ENCODE data around the gene CMTM8.

Gene CMTM8

GRCh38 chr3:32325927-32326326 lies 87.4 kb downstream of the CMTM8 start:
- no peak for TF ChIP-seq CTCF (conservative IDR thresholded peaks at IDR 0.05; ENCODE audit: low read depth, low read length)
- H3K36me3 ChIP-seq (ENCODE audit: insufficient read depth), result no peaks in the 10 kb centered on the region
- H3K4me3 ChIP-seq (IDR thresholded peaks at IDR 0.05; ENCODE audit: insufficient read depth, low read depth, low read length), result no peak overlapping the region
- H3K79me2 ChIP-seq (ENCODE audit: insufficient read depth, low read depth), result no peaks in the 10 kb centered on the region
- H3K9ac ChIP-seq, result no peak overlapping the region
- no peak overlapping the region for H3K4me2 ChIP-seq
- no peaks in the 10 kb centered on the region for H3K4me1 ChIP-seq (ENCODE audit: low read depth, poor library complexity, severe bottlenecking)
- no peak overlapping the region for H3K27ac ChIP-seq
- no peaks in the 10 kb centered on the region for H3K27me3 ChIP-seq (ENCODE audit: insufficient read depth, low read depth)
- H2AFZ ChIP-seq (ENCODE audit: low read depth), result no peak overlapping the region
- no peaks in the 10 kb centered on the region for H4K20me1 ChIP-seq (ENCODE audit: insufficient read depth)

- Histone ChIP-seq H3K27ac (no peak overlapping the region), H3K36me3 (ENCODE audit: insufficient read depth) (no peaks in the 10 kb centered on the region), H3K4me2 (no peak overlapping the region), H4K20me1 (ENCODE audit: insufficient read depth) (no peaks in the 10 kb centered on the region), H2AFZ (ENCODE audit: low read depth) (no peak overlapping the region), H3K27me3 (ENCODE audit: insufficient read depth, low read depth) (no peaks in the 10 kb centered on the region), H3K4me3 (IDR thresholded peaks at IDR 0.05; ENCODE audit: insufficient read depth, low read depth, low read length) (no peak overlapping the region), H3K4me1 (ENCODE audit: low read depth, poor library complexity, severe bottlenecking) (no peaks in the 10 kb centered on the region), H3K9ac (no peak overlapping the region), H3K79me2 (ENCODE audit: insufficient read depth, low read depth) (no peaks in the 10 kb centered on the region)
- no peak for TF ChIP-seq CTCF (conservative IDR thresholded peaks at IDR 0.05; ENCODE audit: low read depth, low read length)
These were observed 88.3 kb downstream of the CMTM8 start for GRCh38 chr3:32326795-32327194.

DNA sequence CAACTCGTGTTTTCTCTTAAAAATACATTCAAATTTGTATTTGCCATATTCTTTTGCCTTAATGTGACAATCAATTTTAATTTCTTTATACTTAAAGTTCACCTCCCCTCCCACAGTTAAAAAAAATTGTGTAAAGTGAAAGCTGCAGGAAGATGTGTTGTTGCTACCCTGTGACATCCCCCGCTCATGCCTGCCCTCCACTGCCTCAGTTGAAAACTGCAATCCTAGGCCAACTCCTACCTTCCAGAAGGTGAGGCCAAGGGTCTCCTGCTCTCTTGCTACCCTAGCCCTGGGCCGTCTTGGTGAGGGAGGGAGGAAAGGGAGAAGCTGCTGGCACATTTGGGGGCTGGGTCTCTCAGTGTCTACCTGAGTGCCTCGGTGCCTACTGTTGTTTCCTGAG lies 96.2 kb downstream of the CMTM8 start:
- Histone ChIP-seq H3K4me2 (no peak overlapping the region), H3K36me3 (ENCODE audit: insufficient read depth) (no peaks in the 10 kb centered on the region), H3K4me1 (ENCODE audit: low read depth, poor library complexity, severe bottlenecking) (no peaks in the 10 kb centered on the region), H3K4me3 (IDR thresholded peaks at IDR 0.05; ENCODE audit: insufficient read depth, low read depth, low read length) (no peak overlapping the region), H3K27me3 (ENCODE audit: insufficient read depth, low read depth) (no peaks in the 10 kb centered on the region), H3K9ac (no peak overlapping the region), H4K20me1 (ENCODE audit: insufficient read depth) (no peaks in the 10 kb centered on the region), H2AFZ (ENCODE audit: low read depth) (no peak overlapping the region), H3K27ac (no peak overlapping the region), H3K79me2 (ENCODE audit: insufficient read depth, low read depth) (no peaks in the 10 kb centered on the region)
- TF ChIP-seq CTCF (conservative IDR thresholded peaks at IDR 0.05; ENCODE audit: low read depth, low read length), result no peak

GRCh38 chr3:32335365-32336112 lies 97.1 kb downstream of the CMTM8 start:
- TF ChIP-seq CTCF (conservative IDR thresholded peaks at IDR 0.05; ENCODE audit: low read depth, low read length), result no peak
- H2AFZ ChIP-seq (ENCODE audit: low read depth), result no peak overlapping the region
- no peaks in the 10 kb centered on the region for H3K79me2 ChIP-seq (ENCODE audit: insufficient read depth, low read depth)
- no peak overlapping the region for H3K4me2 ChIP-seq
- no peaks in the 10 kb centered on the region for H3K4me1 ChIP-seq (ENCODE audit: low read depth, poor library complexity, severe bottlenecking)
- H4K20me1 ChIP-seq (ENCODE audit: insufficient read depth), result no peaks in the 10 kb centered on the region
- no peaks in the 10 kb centered on the region for H3K36me3 ChIP-seq (ENCODE audit: insufficient read depth)
- H3K4me3 ChIP-seq (IDR thresholded peaks at IDR 0.05; ENCODE audit: insufficient read depth, low read depth, low read length), result no peak overlapping the region
- no peak overlapping the region for H3K9ac ChIP-seq
- H3K27ac ChIP-seq, result no peak overlapping the region
- no peaks in the 10 kb centered on the region for H3K27me3 ChIP-seq (ENCODE audit: insufficient read depth, low read depth)

Data from KMS-11 (cell line).